Mucosa of stomach (tissue), 1 donor: ENCODE data around the gene ZRANB2.

Source experiments
- H3K27me3 ChIP-seq: one replicate; pipeline ENCODE4 v1.7.0; 2013; ENCODE audit warnings: mild to moderate bottlenecking, low read length; ENCODE audit not compliant: control insufficient read depth, insufficient read depth
- H3K36me3 ChIP-seq: one replicate; pipeline ENCODE4 v1.7.0; 2013; ENCODE audit warnings: low read length; ENCODE audit not compliant: control insufficient read depth, insufficient read depth
- H3K4me1 ChIP-seq: one replicate; pipeline ENCODE4 v1.7.0; 2013; ENCODE audit warnings: mild to moderate bottlenecking, low read length; ENCODE audit not compliant: control insufficient read depth, insufficient read depth
- H3K4me3 ChIP-seq: one replicate; pipeline ENCODE4 v1.7.0; 2013; ENCODE audit warnings: low read length
- H3K9ac ChIP-seq: one replicate; pipeline ENCODE4 v1.7.0; 2013; ENCODE audit warnings: mild to moderate bottlenecking, low read length, moderate library complexity
- H3K9me3 ChIP-seq: one replicate; pipeline ENCODE4 v1.7.0; 2013; ENCODE audit warnings: mild to moderate bottlenecking, low read length, moderate library complexity; ENCODE audit not compliant: control insufficient read depth
- donor health status: Pancreatic carcinoma.

ZRANB2 gene

GRCh38 chr1:71038942-71039341 is 41.9 kb downstream of the ZRANB2 start:
- H3K9me3 ChIP-seq, result no peaks in the 10 kb centered on the region
- no peaks in the 10 kb centered on the region for H3K36me3 ChIP-seq
- H3K4me3 ChIP-seq, result no peak overlapping the region
- H3K27me3 ChIP-seq, result no peaks in the 10 kb centered on the region
- H3K4me1 ChIP-seq, result no peaks in the 10 kb centered on the region
- H3K9ac ChIP-seq, result no peak overlapping the region

GRCh38 chr1:71037829-71038620 is 42.8 kb downstream of the ZRANB2 start:
- H3K9ac ChIP-seq, result no peak overlapping the region
- no peaks in the 10 kb centered on the region for H3K4me1 ChIP-seq
- no peak overlapping the region for H3K4me3 ChIP-seq
- no peaks in the 10 kb centered on the region for H3K36me3 ChIP-seq
- no peaks in the 10 kb centered on the region for H3K9me3 ChIP-seq
- H3K27me3 ChIP-seq, result no peaks in the 10 kb centered on the region

GRCh38 chr1:71037066-71037465 is 43.8 kb downstream of the ZRANB2 start:
- H3K27me3 ChIP-seq, result no peaks in the 10 kb centered on the region
- H3K4me1 ChIP-seq, result no peaks in the 10 kb centered on the region
- H3K9me3 ChIP-seq, result no peaks in the 10 kb centered on the region
- no peak overlapping the region for H3K4me3 ChIP-seq
- no peak overlapping the region for H3K9ac ChIP-seq
- H3K36me3 ChIP-seq, result no peaks in the 10 kb centered on the region

- no peaks in the 10 kb centered on the region for H3K36me3 ChIP-seq
- no peak overlapping the region for H3K9ac ChIP-seq
- no peak overlapping the region for H3K4me3 ChIP-seq
- H3K9me3 ChIP-seq, result no peaks in the 10 kb centered on the region
- no peaks in the 10 kb centered on the region for H3K27me3 ChIP-seq
- H3K4me1 ChIP-seq, result no peaks in the 10 kb centered on the region
These were observed 47.7 kb downstream of the ZRANB2 start for GRCh38 chr1:71033136-71033535.

GRCh38 chr1:71031426-71031825 is 49.4 kb downstream of the ZRANB2 start:
- Histone ChIP-seq H3K9me3 (no peaks in the 10 kb centered on the region), H3K27me3 (no peaks in the 10 kb centered on the region), H3K4me3 (no peak overlapping the region), H3K36me3 (no peaks in the 10 kb centered on the region), H3K4me1 (no peaks in the 10 kb centered on the region), H3K9ac (no peak overlapping the region)

- Histone ChIP-seq H3K9me3 (no peaks in the 10 kb centered on the region), H3K4me1 (no peaks in the 10 kb centered on the region), H3K27me3 (no peaks in the 10 kb centered on the region), H3K36me3 (no peaks in the 10 kb centered on the region), H3K4me3 (no peak overlapping the region), H3K9ac (no peak overlapping the region)
These were observed 50.8 kb downstream of the ZRANB2 start for GRCh38 chr1:71030026-71030425.

- Histone ChIP-seq H3K36me3 (no peaks in the 10 kb centered on the region), H3K27me3 (no peaks in the 10 kb centered on the region), H3K9ac (no peak overlapping the region), H3K4me3 (no peak overlapping the region), H3K4me1 (no peaks in the 10 kb centered on the region), H3K9me3 (no peaks in the 10 kb centered on the region)
These were observed 51.9 kb downstream of the ZRANB2 start for GRCh38 chr1:71028981-71029380.

- Histone ChIP-seq H3K27me3 (no peaks in the 10 kb centered on the region), H3K9me3 (no peaks in the 10 kb centered on the region), H3K4me3 (no peak overlapping the region), H3K36me3 (no peaks in the 10 kb centered on the region), H3K4me1 (no peaks in the 10 kb centered on the region), H3K9ac (no peak overlapping the region)
These were observed 52.8 kb downstream of the ZRANB2 start for GRCh38 chr1:71027991-71028390.

GRCh38 chr1:71026093-71026492 is 54.7 kb downstream of the ZRANB2 start:
- Histone ChIP-seq H3K9ac (no peak overlapping the region), H3K27me3 (no peaks in the 10 kb centered on the region), H3K4me1 (no peaks in the 10 kb centered on the region), H3K36me3 (no peaks in the 10 kb centered on the region), H3K4me3 (no peak overlapping the region), H3K9me3 (no peaks in the 10 kb centered on the region)

GRCh38 chr1:71023515-71023914 is 57.3 kb downstream of the ZRANB2 start:
- no peaks in the 10 kb centered on the region for H3K9me3 ChIP-seq
- no peaks in the 10 kb centered on the region for H3K27me3 ChIP-seq
- no peaks in the 10 kb centered on the region for H3K4me1 ChIP-seq
- H3K4me3 ChIP-seq, result no peak overlapping the region
- H3K9ac ChIP-seq, result no peak overlapping the region
- H3K36me3 ChIP-seq, result no peaks in the 10 kb centered on the region

- Histone ChIP-seq H3K4me3 (no peak overlapping the region), H3K4me1 (no peaks in the 10 kb centered on the region), H3K27me3 (no peaks in the 10 kb centered on the region), H3K9me3 (no peaks in the 10 kb centered on the region), H3K36me3 (no peaks in the 10 kb centered on the region), H3K9ac (no peak overlapping the region)
These were observed 61.4 kb downstream of the ZRANB2 start for GRCh38 chr1:71019233-71019969.

- no peak overlapping the region for H3K4me3 ChIP-seq
- no peaks in the 10 kb centered on the region for H3K4me1 ChIP-seq
- H3K9ac ChIP-seq, result no peak overlapping the region
- H3K36me3 ChIP-seq, result no peaks in the 10 kb centered on the region
- H3K9me3 ChIP-seq, result no peaks in the 10 kb centered on the region
- H3K27me3 ChIP-seq, result no peaks in the 10 kb centered on the region
These were observed 62.0 kb downstream of the ZRANB2 start for GRCh38 chr1:71018791-71019190.
